OCI-LY1 (cell line): ENCODE results near the gene NOL8.

Experiments used
- H2AFZ ChIP-seq: fragments of 200-600 bp; sonication (generic), shearing (Covaris generic); 2 replicates; pipeline ENCODE4 v1.6.0; 2014; ENCODE audit warnings: antibody characterized with exemption, mild to moderate bottlenecking, low read length
- H3F3A ChIP-seq: fragments of 200-600 bp; sonication (generic), shearing (Covaris generic); 2 replicates; pipeline ENCODE4 v1.6.0; 2014; ENCODE audit warnings: mild to moderate bottlenecking, antibody characterized with exemption, low read length, moderate library complexity; ENCODE audit not compliant: insufficient read depth
- H3K27ac ChIP-seq: fragments of 200-600 bp; sonication (generic); 2 replicates; pipeline ENCODE4 v1.5.1; 2014; ENCODE audit warnings: low read length, mixed run types, mild to moderate bottlenecking, low read depth; ENCODE audit not compliant: poor library complexity, severe bottlenecking
- H3K27me3 ChIP-seq: fragments of 200-600 bp; sonication (generic); 2 replicates; pipeline ENCODE4 v1.6.0; 2014; ENCODE audit warnings: antibody characterized with exemption, mild to moderate bottlenecking, low read length, moderate library complexity; ENCODE audit not compliant: insufficient read depth
- H3K36me3 ChIP-seq: fragments of 200-600 bp; sonication (generic); 2 replicates; pipeline ENCODE4 v1.6.1; 2014; ENCODE audit warnings: mild to moderate bottlenecking, antibody characterized with exemption, low read length, moderate library complexity, mixed read lengths; ENCODE audit not compliant: insufficient read depth
- H3K4me1 ChIP-seq: fragments of 200-600 bp; sonication (generic); 2 replicates; pipeline ENCODE4 v1.5.1; 2014; ENCODE audit warnings: mild to moderate bottlenecking, low read length, moderate library complexity; ENCODE audit not compliant: insufficient read depth, severe bottlenecking
- H3K4me2 ChIP-seq: fragments of 200-600 bp; sonication (generic), shearing (Covaris generic); 2 replicates; pipeline ENCODE4 v1.6.1; 2014; ENCODE audit warnings: low read length
- H3K4me3 ChIP-seq: fragments of 200-600 bp; sonication (generic); 2 replicates; pipeline ENCODE4 v1.5.1; 2014; ENCODE audit warnings: low read length, low read depth, mild to moderate bottlenecking, mixed read lengths; ENCODE audit not compliant: poor library complexity, severe bottlenecking
- H3K79me2 ChIP-seq: fragments of 200-600 bp; shearing (Covaris generic); 2 replicates; pipeline ENCODE4 v1.6.1; 2016; ENCODE audit warnings: mixed run types, low read length, mixed read lengths; ENCODE audit not compliant: insufficient read depth
- H3K9ac ChIP-seq: fragments of 200-600 bp; sonication (generic), shearing (Covaris generic); 2 replicates; pipeline ENCODE4 v1.6.1; 2014; ENCODE audit warnings: mild to moderate bottlenecking, low read length, mixed read lengths
- H3K9me2 ChIP-seq: fragments of 200-600 bp; sonication (generic), shearing (Covaris generic); 2 replicates; pipeline ENCODE4 v1.6.1; 2014; ENCODE audit warnings: low read depth, mild to moderate bottlenecking, low read length, mixed read lengths
- H3K9me3 ChIP-seq: fragments of 200-600 bp; shearing (Covaris generic); 2 replicates; pipeline ENCODE4 v1.6.1; 2014; ENCODE audit warnings: low read length, mixed read lengths
- H4K20me1 ChIP-seq: fragments of 200-600 bp; sonication (generic), shearing (Covaris generic); 2 replicates; pipeline ENCODE4 v1.6.0; 2016; ENCODE audit warnings: mild to moderate bottlenecking, low read length; ENCODE audit not compliant: insufficient read depth
- CTCF ChIP-seq: fragments of 200-600 bp; sonication (generic), shearing (Covaris generic); IDR thresholded peaks from 2 replicates; pipeline ENCODE4 v1.5.1; 2017; ENCODE audit warnings: mild to moderate bottlenecking, antibody characterized with exemption, low read length, moderate library complexity, mixed read lengths
- EZH2 ChIP-seq: fragments of 200-600 bp; sonication (generic), shearing (Covaris generic); IDR thresholded peaks from 2 replicates; pipeline ENCODE4 v1.8.0; 2017; ENCODE audit warnings: borderline replicate concordance, mixed run types, mild to moderate bottlenecking, antibody characterized with exemption, low read length, moderate library complexity, mixed read lengths

The NOL8 gene

GRCh38 chr9:92299116-92299515 is 26.0 kb downstream of the NOL8 start:
- TF ChIP-seq CTCF (no peak), EZH2 (no peak)
- H3K27me3 ChIP-seq, result no peaks in the 10 kb centered on the region
- no peak overlapping the region for H3K4me3 ChIP-seq
- no peaks in the 10 kb centered on the region for H3K9me2 ChIP-seq
- peaks cover 75% of the 10 kb centered on the region for H3K36me3 ChIP-seq
- peaks cover 22% of the 10 kb centered on the region for H3K4me1 ChIP-seq
- peaks cover 4% of the 10 kb centered on the region; the same call in 1 of the 2 replicates for H3F3A ChIP-seq
- no peaks in the 10 kb centered on the region for H4K20me1 ChIP-seq
- H3K27ac ChIP-seq, result no peak overlapping the region
- H3K4me2 ChIP-seq, result no peak overlapping the region
- H3K79me2 ChIP-seq, result no peaks in the 10 kb centered on the region
- H3K9ac ChIP-seq, result no peak overlapping the region
- no peaks in the 10 kb centered on the region for H3K9me3 ChIP-seq
- H2AFZ ChIP-seq, result no peak overlapping the region

DNA sequence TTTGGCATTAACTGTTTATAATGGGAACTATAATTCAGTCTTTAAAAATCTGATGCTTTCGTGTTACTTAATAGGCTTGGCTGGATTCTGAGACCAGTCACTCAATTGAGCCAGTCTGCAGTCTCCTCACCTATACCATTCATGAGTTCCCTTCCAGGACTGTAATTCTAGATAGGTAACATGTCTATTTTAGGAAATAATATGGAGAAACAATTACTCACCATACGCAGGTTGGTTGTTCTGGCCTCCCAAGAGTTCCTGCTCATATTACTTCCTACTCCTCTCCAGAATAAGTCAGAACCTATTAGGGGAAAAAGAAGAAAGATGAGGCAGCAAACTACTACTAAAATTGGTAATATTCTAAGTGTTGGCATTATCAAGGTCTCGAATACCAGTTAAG is 27.1 kb downstream of the NOL8 start:
- Histone ChIP-seq H3K4me1 (peaks cover 25% of the 10 kb centered on the region), H3K4me2 (no peak overlapping the region), H3K9ac (no peak overlapping the region), H3K27me3 (no peaks in the 10 kb centered on the region), H3K27ac (no peak overlapping the region), H4K20me1 (no peaks in the 10 kb centered on the region), H3K9me3 (no peaks in the 10 kb centered on the region), H3K9me2 (no peaks in the 10 kb centered on the region), H3K4me3 (no peak overlapping the region), H3K36me3 (peaks cover 64% of the 10 kb centered on the region), H3K79me2 (peaks cover 5% of the 10 kb centered on the region), H2AFZ (no peak overlapping the region), H3F3A (0 out of 2 replicates have a peak, but pooled peaks cover 4% of the 10 kb centered on the region)
- TF ChIP-seq EZH2 (no peak), CTCF (no peak)

GRCh38 chr9:92297611-92298010 is 27.5 kb downstream of the NOL8 start:
- peaks cover 9% of the 10 kb centered on the region for H3K79me2 ChIP-seq
- no peaks in the 10 kb centered on the region for H3K9me3 ChIP-seq
- no peaks in the 10 kb centered on the region for H4K20me1 ChIP-seq
- no peak overlapping the region for H3K9ac ChIP-seq
- no peaks in the 10 kb centered on the region for H3K9me2 ChIP-seq
- 0 out of 2 replicates have a peak, but pooled peaks cover 4% of the 10 kb centered on the region for H3F3A ChIP-seq
- peaks cover 60% of the 10 kb centered on the region for H3K36me3 ChIP-seq
- no peak overlapping the region for H2AFZ ChIP-seq
- no peak overlapping the region for H3K4me3 ChIP-seq
- H3K4me2 ChIP-seq, result no peak overlapping the region
- peaks cover 27% of the 10 kb centered on the region for H3K4me1 ChIP-seq
- no peaks in the 10 kb centered on the region for H3K27me3 ChIP-seq
- TF ChIP-seq CTCF (no peak), EZH2 (no peak)
- H3K27ac ChIP-seq, result no peak overlapping the region
